ENCODE data around the gene CNKSR2.

CNKSR2 gene

GRCh38 chrX:21657318-21658151, 283.3 kb downstream of the CNKSR2 start:
- no peaks in the 10 kb centered on the region for H3K36me3 ChIP-seq (ENCODE audit: control insufficient read depth in 1 of 2, insufficient read depth in 2 of 2, low read length in 2 of 2)
- no peaks in the 10 kb centered on the region for H3K4me1 ChIP-seq (ENCODE audit: control insufficient read depth in 1 of 2, insufficient read depth in 2 of 2, low read length in 2 of 2)
- H3K27ac ChIP-seq (ENCODE audit: low read length), result no peak overlapping the region
- no peaks in the 10 kb centered on the region for H3K27me3 ChIP-seq (ENCODE audit: low read depth, low read length)
- H3K4me3 ChIP-seq (ENCODE audit: low read depth in 1 of 2, low read length in 2 of 2), result peak overlapping the region in 1 of 2 donors; percentile 47
- H3K9me3 ChIP-seq (ENCODE audit: control insufficient read depth in 1 of 2, low read length in 2 of 2), result no peaks in the 10 kb centered on the region

- no peaks in the 10 kb centered on the region for H3K4me1 ChIP-seq (ENCODE audit: control insufficient read depth in 1 of 2, insufficient read depth in 2 of 2, low read length in 2 of 2)
- H3K27me3 ChIP-seq (ENCODE audit: low read depth, low read length), result no peaks in the 10 kb centered on the region
- no peak within 1 kb of the TSS for H3K27ac ChIP-seq (ENCODE audit: low read length)
- H3K9me3 ChIP-seq (ENCODE audit: control insufficient read depth in 1 of 2, low read length in 2 of 2), result no peaks in the 10 kb centered on the region
- H3K36me3 ChIP-seq (ENCODE audit: control insufficient read depth in 1 of 2, insufficient read depth in 2 of 2, low read length in 2 of 2), result no peaks in the 10 kb centered on the region
- peak within 1 kb of the TSS; percentile 11 to 47 for H3K4me3 ChIP-seq (ENCODE audit: low read depth in 1 of 2, low read length in 2 of 2)
Observed at GRCh38 chrX:21658152-21658737, 284.0 kb downstream of the CNKSR2 start, which contains the start of gene KLHL34. Gene KLHL34, minus strand, starts transcription at chrX:21658330. Its CDS starts 542 bp downstream, at chrX:21657788.

- H3K9me3 ChIP-seq (ENCODE audit: control insufficient read depth in 1 of 2, low read length in 2 of 2), result no peaks in the 10 kb centered on the region
- no peak overlapping the region for H3K27ac ChIP-seq (ENCODE audit: low read length)
- peak overlapping the region in 1 of 2 donors; percentile 47 for H3K4me3 ChIP-seq (ENCODE audit: low read depth in 1 of 2, low read length in 2 of 2)
- no peaks in the 10 kb centered on the region for H3K27me3 ChIP-seq (ENCODE audit: low read depth, low read length)
- no peaks in the 10 kb centered on the region for H3K36me3 ChIP-seq (ENCODE audit: control insufficient read depth in 1 of 2, insufficient read depth in 2 of 2, low read length in 2 of 2)
- no peaks in the 10 kb centered on the region for H3K4me1 ChIP-seq (ENCODE audit: control insufficient read depth in 1 of 2, insufficient read depth in 2 of 2, low read length in 2 of 2)
Observed at GRCh38 chrX:21658746-21659145, 284.5 kb downstream of the CNKSR2 start.

GRCh38 chrX:21659320-21659719, 285.1 kb downstream of the CNKSR2 start:
- Histone ChIP-seq H3K4me3 (ENCODE audit: low read depth in 1 of 2, low read length in 2 of 2) (no peak overlapping the region), H3K27ac (ENCODE audit: low read length) (no peak overlapping the region), H3K4me1 (ENCODE audit: control insufficient read depth in 1 of 2, insufficient read depth in 2 of 2, low read length in 2 of 2) (no peaks in the 10 kb centered on the region), H3K36me3 (ENCODE audit: control insufficient read depth in 1 of 2, insufficient read depth in 2 of 2, low read length in 2 of 2) (no peaks in the 10 kb centered on the region), H3K27me3 (ENCODE audit: low read depth, low read length) (no peaks in the 10 kb centered on the region), H3K9me3 (ENCODE audit: control insufficient read depth in 1 of 2, low read length in 2 of 2) (no peaks in the 10 kb centered on the region)

- H3K4me3 ChIP-seq (ENCODE audit: low read depth in 1 of 2, low read length in 2 of 2), result no peak overlapping the region
Observed at GRCh38 chrX:21660156-21660555, 285.9 kb downstream of the CNKSR2 start.

GRCh38 chrX:21661316-21661715, 287.1 kb downstream of the CNKSR2 start:
- Histone ChIP-seq H3K9me3 (ENCODE audit: control insufficient read depth in 1 of 2, low read length in 2 of 2) (no peaks in the 10 kb centered on the region), H3K27ac (ENCODE audit: low read length) (no peak overlapping the region), H3K27me3 (ENCODE audit: low read depth, low read length) (no peaks in the 10 kb centered on the region), H3K4me1 (ENCODE audit: control insufficient read depth in 1 of 2, insufficient read depth in 2 of 2, low read length in 2 of 2) (no peaks in the 10 kb centered on the region), H3K4me3 (ENCODE audit: low read depth in 1 of 2, low read length in 2 of 2) (no peak overlapping the region), H3K36me3 (ENCODE audit: control insufficient read depth in 1 of 2, insufficient read depth in 2 of 2, low read length in 2 of 2) (no peaks in the 10 kb centered on the region)

More at GRCh38 chrX:21660156-21660555, 285.9 kb downstream of the CNKSR2 start:
- H3K27ac ChIP-seq (ENCODE audit: low read length), result no peak overlapping the region
- no peaks in the 10 kb centered on the region for H3K9me3 ChIP-seq (ENCODE audit: control insufficient read depth in 1 of 2, low read length in 2 of 2)
- H3K36me3 ChIP-seq (ENCODE audit: control insufficient read depth in 1 of 2, insufficient read depth in 2 of 2, low read length in 2 of 2), result no peaks in the 10 kb centered on the region
- H3K4me1 ChIP-seq (ENCODE audit: control insufficient read depth in 1 of 2, insufficient read depth in 2 of 2, low read length in 2 of 2), result no peaks in the 10 kb centered on the region
- no peaks in the 10 kb centered on the region for H3K27me3 ChIP-seq (ENCODE audit: low read depth, low read length)

- H3K36me3 ChIP-seq (ENCODE audit: control insufficient read depth in 1 of 2, insufficient read depth in 2 of 2, low read length in 2 of 2), result no peaks in the 10 kb centered on the region
- H3K9me3 ChIP-seq (ENCODE audit: control insufficient read depth in 1 of 2, low read length in 2 of 2), result no peaks in the 10 kb centered on the region
- no peak overlapping the region for H3K4me3 ChIP-seq (ENCODE audit: low read depth in 1 of 2, low read length in 2 of 2)
- no peaks in the 10 kb centered on the region for H3K4me1 ChIP-seq (ENCODE audit: control insufficient read depth in 1 of 2, insufficient read depth in 2 of 2, low read length in 2 of 2)
- no peaks in the 10 kb centered on the region for H3K27me3 ChIP-seq (ENCODE audit: low read depth, low read length)
- H3K27ac ChIP-seq (ENCODE audit: low read length), result no peak overlapping the region
Observed at GRCh38 chrX:21662761-21663160, 288.5 kb downstream of the CNKSR2 start.

GRCh38 chrX:21666252-21666651, 292.0 kb downstream of the CNKSR2 start:
- no peak overlapping the region for H3K4me3 ChIP-seq (ENCODE audit: low read depth in 1 of 2, low read length in 2 of 2)
- no peaks in the 10 kb centered on the region for H3K36me3 ChIP-seq (ENCODE audit: control insufficient read depth in 1 of 2, insufficient read depth in 2 of 2, low read length in 2 of 2)
- H3K27me3 ChIP-seq (ENCODE audit: low read depth, low read length), result no peaks in the 10 kb centered on the region
- no peaks in the 10 kb centered on the region for H3K4me1 ChIP-seq (ENCODE audit: control insufficient read depth in 1 of 2, insufficient read depth in 2 of 2, low read length in 2 of 2)
- H3K27ac ChIP-seq (ENCODE audit: low read length), result no peak overlapping the region
- no peaks in the 10 kb centered on the region for H3K9me3 ChIP-seq (ENCODE audit: control insufficient read depth in 1 of 2, low read length in 2 of 2)

- Histone ChIP-seq H3K4me1 (ENCODE audit: control insufficient read depth in 1 of 2, insufficient read depth in 2 of 2, low read length in 2 of 2) (no peaks in the 10 kb centered on the region), H3K27ac (ENCODE audit: low read length) (no peak overlapping the region), H3K9me3 (ENCODE audit: control insufficient read depth in 1 of 2, low read length in 2 of 2) (no peaks in the 10 kb centered on the region), H3K4me3 (ENCODE audit: low read depth in 1 of 2, low read length in 2 of 2) (no peak overlapping the region), H3K36me3 (ENCODE audit: control insufficient read depth in 1 of 2, insufficient read depth in 2 of 2, low read length in 2 of 2) (no peaks in the 10 kb centered on the region), H3K27me3 (ENCODE audit: low read depth, low read length) (no peaks in the 10 kb centered on the region)
Observed at GRCh38 chrX:21666679-21667078, 292.5 kb downstream of the CNKSR2 start.

- Histone ChIP-seq H3K36me3 (ENCODE audit: control insufficient read depth in 1 of 2, insufficient read depth in 2 of 2, low read length in 2 of 2) (no peaks in the 10 kb centered on the region), H3K9me3 (ENCODE audit: control insufficient read depth in 1 of 2, low read length in 2 of 2) (no peaks in the 10 kb centered on the region), H3K27me3 (ENCODE audit: low read depth, low read length) (no peaks in the 10 kb centered on the region), H3K27ac (ENCODE audit: low read length) (no peak overlapping the region), H3K4me3 (ENCODE audit: low read depth in 1 of 2, low read length in 2 of 2) (no peak overlapping the region), H3K4me1 (ENCODE audit: control insufficient read depth in 1 of 2, insufficient read depth in 2 of 2, low read length in 2 of 2) (no peaks in the 10 kb centered on the region)
Observed at GRCh38 chrX:21674430-21675186, 300.4 kb downstream of the CNKSR2 start.

- Histone ChIP-seq H3K36me3 (ENCODE audit: control insufficient read depth in 1 of 2, insufficient read depth in 2 of 2, low read length in 2 of 2) (no peaks in the 10 kb centered on the region), H3K27me3 (ENCODE audit: low read depth, low read length) (no peaks in the 10 kb centered on the region), H3K4me3 (ENCODE audit: low read depth in 1 of 2, low read length in 2 of 2) (no peak overlapping the region)
Observed at GRCh38 chrX:21675931-21676330, 301.7 kb downstream of the CNKSR2 start.

More at GRCh38 chrX:21675931-21676330, 301.7 kb downstream of the CNKSR2 start:
- H3K27ac ChIP-seq (ENCODE audit: low read length), result no peak overlapping the region
- H3K4me1 ChIP-seq (ENCODE audit: control insufficient read depth in 1 of 2, insufficient read depth in 2 of 2, low read length in 2 of 2), result no peaks in the 10 kb centered on the region
- H3K9me3 ChIP-seq (ENCODE audit: control insufficient read depth in 1 of 2, low read length in 2 of 2), result no peaks in the 10 kb centered on the region
